SH-SY5Y (cell line): ENCODE measurements around the gene EXOSC3.

Experiments used
- GATA2 ChIP-seq: IDR thresholded peaks from 2 replicates; pipeline ENCODE4 v1.6.1; 2011; ENCODE audit warnings: mild to moderate bottlenecking, low read depth, low read length
- GATA3 ChIP-seq: IDR thresholded peaks from 2 replicates; pipeline ENCODE4 v1.6.1; 2011; ENCODE audit warnings: low read depth, mild to moderate bottlenecking, low read length, moderate library complexity

- TF ChIP-seq GATA2 (no peak), GATA3 (no peak)
Measured at GRCh38 chr9:37752642-37753488, 32.0 kb downstream of the EXOSC3 start.
